Bronchial epithelial cell (primary cell): ENCODE data around the gene TGM3. TPM values are rescaled to one million over a fixed set of nuclear protein-coding genes. Genes with fewer than 3 reads are reported as not detected.

Experiments used
- DNase-seq: peaks from one replicate; pipeline ENCODE4 v3.0.0-alpha.2; 2010; ENCODE audit warnings: low read depth
- FAIRE-seq: peaks from 2 replicates; lab custom pipeline; 2011; peaks lifted over from hg19 to GRCh38; lab: Jason Lieb, UNC
- H3K27me3 ChIP-seq: 2 replicates; pipeline ENCODE4 v1.5.1; 2011; ENCODE audit warnings: low read length; ENCODE audit not compliant: control insufficient read depth, insufficient read depth
- H3K36me3 ChIP-seq: 2 replicates; pipeline ENCODE4 v1.5.1; 2011; ENCODE audit warnings: low read length; ENCODE audit not compliant: control insufficient read depth, insufficient read depth
- H3K4me3 ChIP-seq: 2 replicates; pipeline ENCODE4 v1.5.1; 2011; ENCODE audit warnings: mild to moderate bottlenecking, low read depth, low read length, control low read depth
- CTCF ChIP-seq: IDR thresholded peaks from 2 replicates; pipeline ENCODE4 v1.5.1; 2011; ENCODE audit warnings: mild to moderate bottlenecking, moderate library complexity, low read length, control low read depth, inconsistent platforms; ENCODE audit not compliant: insufficient read depth, severe bottlenecking
- total RNA-seq: library from RNA; depleted of rRNA; stranded (reverse); fragments of >200 nt; gene quantifications from 2 replicates; pipeline ENCODE4 v1.2.1, GENCODE V29; 2014

The TGM3 gene
- total RNA-seq, 1 donor from 2014 or later = 11.8 TPM

- no peak for TF ChIP-seq CTCF
- Histone ChIP-seq H3K4me3 (no peak overlapping the region), H3K36me3 (no peaks in the 10 kb centered on the region), H3K27me3 (no peaks in the 10 kb centered on the region)
- DNase-seq (peak; percentile 87), FAIRE-seq (no peak)
Measured at GRCh38 chr20:2382833-2383232, 87.0 kb downstream of the TGM3 start.

- H3K27me3 ChIP-seq = no peaks in the 10 kb centered on the region
- no peak for DNase-seq
- no peak overlapping the region for H3K4me3 ChIP-seq
- no peak for FAIRE-seq
- H3K36me3 ChIP-seq = no peaks in the 10 kb centered on the region
- TF ChIP-seq CTCF = no peak
Measured at GRCh38 chr20:2385026-2385425, 89.2 kb downstream of the TGM3 start.

- Histone ChIP-seq H3K27me3 (no peaks in the 10 kb centered on the region), H3K36me3 (no peaks in the 10 kb centered on the region), H3K4me3 (no peak overlapping the region)
- DNase-seq (no peak), FAIRE-seq (peak; percentile 50)
- no peak for TF ChIP-seq CTCF
Measured at GRCh38 chr20:2385496-2385895, 89.7 kb downstream of the TGM3 start.

GRCh38 chr20:2386516-2387179 is 90.8 kb downstream of the TGM3 start:
- H3K27me3 ChIP-seq = no peaks in the 10 kb centered on the region
- no peak overlapping the region for H3K4me3 ChIP-seq
- FAIRE-seq (peak; percentile 95), DNase-seq (peak; percentile 95)
- no peaks in the 10 kb centered on the region for H3K36me3 ChIP-seq
- TF ChIP-seq CTCF = no peak

- Histone ChIP-seq H3K27me3 (no peaks in the 10 kb centered on the region), H3K36me3 (no peaks in the 10 kb centered on the region), H3K4me3 (no peak overlapping the region)
- FAIRE-seq (peak; percentile 62), DNase-seq (peak; percentile 49)
- TF ChIP-seq CTCF = peak; percentile 68
Measured at GRCh38 chr20:2387180-2387577, 91.4 kb downstream of the TGM3 start.

- Histone ChIP-seq H3K27me3 (no peaks in the 10 kb centered on the region), H3K36me3 (no peaks in the 10 kb centered on the region), H3K4me3 (no peak overlapping the region)
- DNase-seq = no peak
- FAIRE-seq = no peak
- no peak for TF ChIP-seq CTCF
Measured at GRCh38 chr20:2387580-2387979, 91.8 kb downstream of the TGM3 start.
